Natural killer cell (primary cell): ENCODE measurements around the gene HSPA1A. TPM values are rescaled to one million over a fixed set of nuclear protein-coding genes. Genes with fewer than 3 reads are reported as not detected.

Source experiments
- ATAC-seq, 3 donors: fragments of 150-1000 bp in 2 of 3; fragments of 200-7000 bp in 1 of 3; cut with Tn5 transposase; 1 replicate in 1 of 3; 2 replicates in 2 of 3; pipeline ENCODE4 v1.10.0; 2021; ENCODE audit warnings: mild to moderate bottlenecking in 2 of 3, moderate library complexity in 2 of 3
- DNase-seq, 2 donors: peaks; one replicate each; pipeline versions ENCODE4 v3.0.0 to v3.0.0-alpha.2; 2013 to 2021; ENCODE audit warnings: mixed read lengths in 1 of 2
- H3K27ac ChIP-seq: one replicate; pipeline ENCODE4 v1.5.1; 2013; ENCODE audit warnings: mild to moderate bottlenecking, low read length
- H3K27me3 ChIP-seq: one replicate; pipeline ENCODE4 v1.6.1; 2013; ENCODE audit warnings: low read length; ENCODE audit not compliant: control insufficient read depth, insufficient read depth
- H3K36me3 ChIP-seq: one replicate; pipeline ENCODE4 v1.6.1; 2013; ENCODE audit warnings: low read length; ENCODE audit not compliant: control insufficient read depth, insufficient read depth
- H3K4me1 ChIP-seq: one replicate; pipeline ENCODE4 v1.6.1; 2013; ENCODE audit warnings: low read length; ENCODE audit not compliant: control insufficient read depth, insufficient read depth
- H3K4me3 ChIP-seq: one replicate; pipeline ENCODE4 v1.5.1; 2013; ENCODE audit warnings: low read length
- H3K9me3 ChIP-seq: one replicate; pipeline ENCODE4 v1.6.1; 2013; ENCODE audit warnings: low read length; ENCODE audit not compliant: control insufficient read depth, insufficient read depth
- H3K27ac Mint-ChIP-seq, 2 donors: one replicate each; pipeline ENCODE4 v1.8.0; 2022; ENCODE audit warnings: mild to moderate bottlenecking in 2 of 2, mixed read lengths in 2 of 2, moderate library complexity in 1 of 2
- H3K27me3 Mint-ChIP-seq, 2 donors: one replicate each; pipeline ENCODE4 v1.8.0; 2022; ENCODE audit warnings: low read depth in 2 of 2, mixed read lengths in 2 of 2
- H3K36me3 Mint-ChIP-seq: one replicate; pipeline ENCODE4 v1.8.0; 2022; ENCODE audit warnings: mixed read lengths
- H3K4me1 Mint-ChIP-seq, 2 donors: one replicate each; pipeline ENCODE4 v1.8.0; 2022; ENCODE audit warnings: mixed read lengths in 2 of 2
- H3K4me3 Mint-ChIP-seq: one replicate; pipeline ENCODE4 v1.8.0; 2022; ENCODE audit warnings: mild to moderate bottlenecking, moderate library complexity, mixed read lengths
- H3K9me3 Mint-ChIP-seq, 2 donors: one replicate each; pipeline ENCODE4 v1.8.0; 2022; ENCODE audit warnings: mixed read lengths in 2 of 2
- CTCF ChIP-seq: fragments of 200-600 bp; IDR thresholded peaks from one replicate; pipeline ENCODE4 v1.8.0; 2022; ENCODE audit warnings: antibody characterized with exemption
- WGBS: methylation state at CpG from one replicate; pipeline ENCODE4 v1.1.7; 2013; ENCODE audit warnings: missing lambda C conversion rate; ENCODE audit not compliant: insufficient coverage; 5-methylcytosine and 5-hydroxymethylcytosine counted together
- intact Hi-C: fragments of 100-400 bp; cut with micrococcal nuclease; formaldehyde crosslinking; loops from one replicate; pipeline ENCODE4 v1.14.2; 2022
- total RNA-seq, 4 donors: library from RNA; stranded (reverse); fragments of 120-200 nt in 1 of 4; gene quantifications; one replicate each; pipeline versions ENCODE4 v1.2.3 to v1.2.4, GENCODE V29; 2013 to 2022

Gene HSPA1A
- total RNA-seq, 3 donors from 2014 or later (not counting 1 experiment from before 2014, with no cell fraction given) = 24.4 to 34.6 (median 34.5) TPM

- 85% methylated on average over 21 of the region's 21 CpGs for WGBS
- ATAC-seq (no peak), DNase-seq (no peak)
- Histone ChIP-seq H3K4me1 (peaks cover 25% of the 10 kb centered on the region), H3K27ac (no peak overlapping the region), H3K4me3 (no peak overlapping the region), H3K36me3 (peaks cover 2% of the 10 kb centered on the region), H3K9me3 (no peaks in the 10 kb centered on the region), H3K27me3 (no peaks in the 10 kb centered on the region)
- TF ChIP-seq CTCF = no peak
- Mint-ChIP-seq H3K4me1 (peaks cover 20 to 33% of the 10 kb centered on the region in 2 donors), H3K27ac (no peak overlapping the region), H3K36me3 (no peaks in the 10 kb centered on the region), H3K27me3 (no peaks in the 10 kb centered on the region), H3K4me3 (no peak overlapping the region), H3K9me3 (no peaks in the 10 kb centered on the region)
- intact Hi-C loops = no loop called here
Observed at GRCh38 chr6:31865205-31866118, 50.1 kb downstream of the HSPA1A start.

Other genes starting within 250 kb of the HSPA1A start
- gene LTA, start 243.3 kb upstream of the HSPA1A start, total RNA-seq = 10 to 100 TPM in 1 of 3 donors, 1 to 10 TPM in 2; 7.6 to 13.1 (median 8.7) TPM
- 10 to 100 TPM; 24.2 to 60.8 (median 46.9) TPM for gene TNF, start 240.0 kb upstream of the HSPA1A start, total RNA-seq
- 10 to 100 TPM; 17.7 to 42.1 (median 32.6) TPM for gene LTB, start 233.1 kb upstream of the HSPA1A start, total RNA-seq
- gene LST1, start 229.3 kb upstream of the HSPA1A start, total RNA-seq = 100 to 1,000 TPM in 1 of 3 donors, 10 to 100 TPM in 2; 25.4 to 120 (median 50.5) TPM
- gene NCR3, start 222.5 kb upstream of the HSPA1A start, total RNA-seq = 100 to 1,000 TPM; 120 to 173 (median 137) TPM
- gene AIF1, start 200.3 kb upstream of the HSPA1A start, total RNA-seq = 10 to 100 TPM in 2 of 3 donors, 1 to 10 TPM in 1; 8.7 to 47.0 (median 17.9) TPM
- 100 to 1,000 TPM; 264 to 294 (median 294) TPM for gene PRRC2A, start 194.8 kb upstream of the HSPA1A start, total RNA-seq
- 100 to 1,000 TPM; 264 to 303 (median 274) TPM for gene BAG6, start 162.9 kb upstream of the HSPA1A start, total RNA-seq
- gene APOM, start 159.6 kb upstream of the HSPA1A start, total RNA-seq = 1 to 10 TPM; 2.6 to 2.8 (median 2.7) TPM
- gene C6orf47, start 154.8 kb upstream of the HSPA1A start, total RNA-seq = 10 to 100 TPM; 25.9 to 29.9 (median 27.4) TPM
- gene GPANK1, start 150.5 kb upstream of the HSPA1A start, total RNA-seq = 10 to 100 TPM; 16.0 to 20.3 (median 18.2) TPM
- 100 to 1,000 TPM; 140 to 157 (median 141) TPM for gene CSNK2B, start 149.5 kb upstream of the HSPA1A start, total RNA-seq
- 10 to 100 TPM; 39.9 to 50.0 (median 46.0) TPM for gene LY6G5B, start 145.6 kb upstream of the HSPA1A start, total RNA-seq
- gene LY6G5C, start 134.5 kb upstream of the HSPA1A start, total RNA-seq = 1 to 10 TPM; 2.0 to 7.9 (median 2.7) TPM
- 10 to 100 TPM; 92.0 to 97.6 (median 94.2) TPM for gene ABHD16A, start 112.2 kb upstream of the HSPA1A start, total RNA-seq
- 1 to 10 TPM in 2 of 3 donors, under 1 TPM in 1; 0.97 to 3.2 (median 1.4) TPM for gene LY6G6F, start 108.7 kb upstream of the HSPA1A start, total RNA-seq
- gene LY6G6D, start 100.2 kb upstream of the HSPA1A start, total RNA-seq = under 1 TPM in 1 of 3 donors, not detected in 2; 0.94 TPM
- gene LY6G6C, start 93.8 kb upstream of the HSPA1A start, total RNA-seq = not detected
- gene MPIG6B, start 92.2 kb upstream of the HSPA1A start, total RNA-seq = 10 to 100 TPM in 2 of 3 donors, 1 to 10 TPM in 1; 9.4 to 19.0 (median 12.8) TPM
- gene DDAH2, start 86.2 kb upstream of the HSPA1A start, total RNA-seq = 10 to 100 TPM; 22.3 to 36.1 (median 24.6) TPM
- 100 to 1,000 TPM; 348 to 363 (median 355) TPM for gene CLIC1, start 79.0 kb upstream of the HSPA1A start, total RNA-seq
- 10 to 100 TPM; 28.2 to 44.6 (median 43.7) TPM for gene MSH5, start 75.5 kb upstream of the HSPA1A start, total RNA-seq
- 10 to 100 TPM in 1 of 3 donors, 1 to 10 TPM in 2; 5.4 to 14.5 (median 6.9) TPM for gene SAPCD1, start 52.9 kb upstream of the HSPA1A start, total RNA-seq
- gene VWA7, start 38.2 kb upstream of the HSPA1A start, total RNA-seq = 1 to 10 TPM; 2.4 to 4.7 (median 3.2) TPM
- gene VARS1, start 19.8 kb upstream of the HSPA1A start, total RNA-seq = 10 to 100 TPM; 45.2 to 58.6 (median 49.2) TPM
- 10 to 100 TPM; 28.1 to 34.9 (median 29.2) TPM for gene LSM2, start 8.6 kb upstream of the HSPA1A start, total RNA-seq
- 1 to 10 TPM; 2.0 to 4.5 (median 3.6) TPM for gene HSPA1L, start 260 bp upstream of the HSPA1A start, total RNA-seq
- gene HSPA1B, start 12.2 kb downstream of the HSPA1A start, total RNA-seq = 100 to 1,000 TPM in 1 of 3 donors, 10 to 100 TPM in 1, 1 to 10 TPM in 1; 8.5 to 112 (median 15.3) TPM
- 10 to 100 TPM; 36.1 to 69.6 (median 51.5) TPM for gene NEU1, start 47.3 kb downstream of the HSPA1A start, total RNA-seq
- gene SLC44A4, start 63.5 kb downstream of the HSPA1A start, total RNA-seq = under 1 TPM in 1 of 3 donors, not detected in 2; 0.48 TPM
- 10 to 100 TPM; 49.3 to 56.6 (median 55.8) TPM for gene EHMT2, start 82.2 kb downstream of the HSPA1A start, total RNA-seq
- under 1 TPM; 0.54 to 0.77 (median 0.63) TPM for gene ZBTB12, start 86.5 kb downstream of the HSPA1A start, total RNA-seq
- 1 to 10 TPM in 2 of 3 donors, under 1 TPM in 1; 0.55 to 1.3 (median 1.0) TPM for gene C2, start 112.2 kb downstream of the HSPA1A start, total RNA-seq
- gene CFB, start 130.6 kb downstream of the HSPA1A start, total RNA-seq = under 1 TPM in 1 of 3 donors, not detected in 2; 0.45 TPM
- gene NELFE, start 143.4 kb downstream of the HSPA1A start, total RNA-seq = 10 to 100 TPM; 52.6 to 62.3 (median 56.3) TPM
- gene SKIC2, start 143.6 kb downstream of the HSPA1A start, total RNA-seq = 100 to 1,000 TPM; 119 to 184 (median 151) TPM
- 10 to 100 TPM; 37.9 to 54.3 (median 49.0) TPM for gene DXO, start 156.6 kb downstream of the HSPA1A start, total RNA-seq
- 1 to 10 TPM; 5.0 to 8.2 (median 5.4) TPM for gene C4A, start 166.5 kb downstream of the HSPA1A start, total RNA-seq
- 1 to 10 TPM; 4.0 to 5.1 (median 4.6) TPM for gene C4B, start 199.3 kb downstream of the HSPA1A start, total RNA-seq
- gene CYP21A2, start 222.9 kb downstream of the HSPA1A start, total RNA-seq = under 1 TPM in 2 of 3 donors, not detected in 1; 0.28 to 0.43 TPM